GM23338 (cell line): Measurements from ENCODE around the gene S100PBP. TPM values are rescaled to one million over a fixed set of nuclear protein-coding genes. Genes with fewer than 3 reads are reported as not detected.

Experiments
- ATAC-seq: fragments of 200-7000 bp; cut with Tn5 transposase; 3 replicates; pipeline ENCODE4 v1.9.1; 2020
- DNase-seq: peaks from one replicate; pipeline ENCODE4 v3.0.0-alpha.2; 2015; ENCODE audit warnings: low spot score
- H2AFZ ChIP-seq: fragments of 200-600 bp; sonication (generic); 2 replicates; pipeline ENCODE4 v1.8.0; 2016; ENCODE audit warnings: antibody characterized with exemption, mild to moderate bottlenecking, moderate library complexity
- H3F3A ChIP-seq: fragments of 200-600 bp; sonication (generic); replicated peaks from 2 replicates; pipeline ENCODE4 v1.8.0; 2017; ENCODE audit warnings: antibody characterized with exemption, mixed run types, low read depth
- H3K27ac ChIP-seq: fragments of 200-600 bp; sonication (generic); 2 replicates; pipeline ENCODE4 v1.6.1; 2016; ENCODE audit warnings: low read depth
- H3K27me3 ChIP-seq: fragments of 200-600 bp; sonication (generic); 2 replicates; pipeline ENCODE4 v1.8.0; 2016; ENCODE audit warnings: mild to moderate bottlenecking, mixed run types, moderate library complexity; ENCODE audit not compliant: insufficient read depth
- H3K36me3 ChIP-seq: fragments of 200-600 bp; sonication (generic); 2 replicates; pipeline ENCODE4 v1.8.0; 2016; ENCODE audit warnings: mild to moderate bottlenecking; ENCODE audit not compliant: insufficient read depth
- H3K4me1 ChIP-seq: fragments of 200-600 bp; sonication (generic); 2 replicates; pipeline ENCODE4 v1.8.0; 2016; ENCODE audit warnings: mild to moderate bottlenecking, moderate library complexity; ENCODE audit not compliant: insufficient read depth
- H3K4me2 ChIP-seq: fragments of 200-600 bp; sonication (generic); 2 replicates; pipeline ENCODE4 v1.7.1; 2017; ENCODE audit warnings: mixed run types
- H3K4me3 ChIP-seq: fragments of 200-600 bp; sonication (generic); 2 replicates; pipeline ENCODE4 v1.6.1; 2016; ENCODE audit warnings: mixed run types
- H3K79me2 ChIP-seq: fragments of 200-600 bp; sonication (generic); replicated peaks from 2 replicates; pipeline ENCODE4 v1.8.0; 2017; ENCODE audit warnings: mild to moderate bottlenecking; ENCODE audit not compliant: insufficient read depth
- H3K9me2 ChIP-seq: fragments of 200-600 bp; sonication (generic); 2 replicates; pipeline ENCODE4 v1.8.0; 2017; ENCODE audit not compliant: insufficient read depth
- H4K20me1 ChIP-seq: fragments of 200-600 bp; sonication (generic); replicated peaks from 2 replicates; pipeline ENCODE4 v1.8.0; 2017; ENCODE audit warnings: mild to moderate bottlenecking; ENCODE audit not compliant: insufficient read depth
- H3K27ac Mint-ChIP-seq: 2 replicates; pipeline ENCODE4 v1.8.0; 2020; ENCODE audit warnings: inconsistent platforms, mild to moderate bottlenecking, moderate library complexity, mixed read lengths
- H3K27me3 Mint-ChIP-seq: 3 replicates; pipeline ENCODE4 v1.8.0; 2022; ENCODE audit warnings: low read depth, mild to moderate bottlenecking, moderate library complexity, mixed read lengths, inconsistent platforms; ENCODE audit not compliant: insufficient read depth, poor library complexity
- H3K36me3 Mint-ChIP-seq: 3 replicates; pipeline ENCODE4 v1.8.0; 2021; ENCODE audit warnings: low read depth, mild to moderate bottlenecking, inconsistent platforms, moderate library complexity, mixed read lengths
- H3K4me1 Mint-ChIP-seq: 3 replicates; pipeline ENCODE4 v1.8.0; 2020; ENCODE audit warnings: mild to moderate bottlenecking, inconsistent platforms, mixed read lengths
- H3K4me3 Mint-ChIP-seq: 3 replicates; pipeline ENCODE4 v1.8.0; 2021; ENCODE audit warnings: moderate library complexity, mild to moderate bottlenecking, inconsistent platforms, mixed read lengths
- H3K9me3 Mint-ChIP-seq: 3 replicates; pipeline ENCODE4 v1.8.0; 2020; ENCODE audit warnings: moderate library complexity, mild to moderate bottlenecking, inconsistent platforms, mixed read lengths
- CREB1 ChIP-seq: fragments of 250-450 bp; sonication (Bioruptor Pico); IDR thresholded peaks from 2 replicates; pipeline ENCODE4 v1.5.0; 2020; ENCODE audit warnings: low read depth, mild to moderate bottlenecking, moderate library complexity
- CTCF ChIP-seq, 2 experiments: fragments of 200-600 bp in 1 of 2; sonication (generic) in 1 of 2; conservative IDR thresholded peaks; 2 replicates each; pipeline versions ENCODE4 v1.5.1 to v1.6.1; 2016 to 2017; ENCODE audit warnings: antibody characterized with exemption in 2 of 2, low read depth in 2 of 2, mild to moderate bottlenecking in 2 of 2, moderate library complexity in 1 of 2
- ETS1 ChIP-seq: IDR thresholded peaks from 2 replicates; pipeline ENCODE4 v1.6.1; 2016; ENCODE audit warnings: antibody characterized with exemption
- EZH2 ChIP-seq: fragments of 200-600 bp; sonication (generic); IDR thresholded peaks from one replicate; pipeline ENCODE4 v1.8.0; 2017; ENCODE audit warnings: antibody characterized with exemption, mild to moderate bottlenecking, low read depth; ENCODE audit not compliant: unreplicated experiment
- EZH2phosphoT487 ChIP-seq: fragments of 200-600 bp; sonication (generic); IDR thresholded peaks from one replicate; pipeline ENCODE4 v1.8.1; 2018; ENCODE audit warnings: antibody characterized with exemption; ENCODE audit not compliant: unreplicated experiment
- JUNB ChIP-seq: IDR thresholded peaks from one replicate; pipeline ENCODE4 v1.6.1; 2016; ENCODE audit warnings: antibody characterized with exemption; ENCODE audit not compliant: unreplicated experiment
- NANOG ChIP-seq: IDR thresholded peaks from 2 replicates; pipeline ENCODE4 v1.6.1; 2016; ENCODE audit warnings: antibody characterized with exemption, borderline replicate concordance
- POLR2AphosphoS5 ChIP-seq: IDR thresholded peaks from 2 replicates; pipeline ENCODE4 v1.6.1; 2016; ENCODE audit warnings: antibody characterized with exemption, low read depth
- REST ChIP-seq: IDR thresholded peaks from one replicate; pipeline ENCODE4 v1.6.1; 2018; ENCODE audit warnings: antibody characterized with exemption; ENCODE audit not compliant: unreplicated experiment
- STAT1 ChIP-seq: IDR thresholded peaks from one replicate; pipeline ENCODE4 v1.6.1; 2016; ENCODE audit warnings: antibody characterized with exemption; ENCODE audit not compliant: unreplicated experiment
- ZNF114 ChIP-seq: fragments of 250-450 bp; sonication (Bioruptor Pico); IDR thresholded peaks from 2 replicates; pipeline ENCODE4 v1.5.0; 2020; ENCODE audit warnings: mild to moderate bottlenecking, moderate library complexity
- ZNF331 ChIP-seq: fragments of 250-450 bp; sonication (Bioruptor Pico); IDR thresholded peaks from 2 replicates; pipeline ENCODE4 v1.5.0; 2020; ENCODE audit warnings: low read depth, mild to moderate bottlenecking, moderate library complexity
- ZNF462 ChIP-seq: fragments of 250-450 bp; sonication (Bioruptor Pico); IDR thresholded peaks from 2 replicates; pipeline ENCODE4 v1.5.0; 2020; ENCODE audit warnings: mild to moderate bottlenecking, moderate library complexity
- polyA plus RNA-seq: library from polyadenylated mRNA; unstranded; fragments of >200 nt; fragmentation: Nextera tagmentation; extraction: Ambion mirVana; gene quantifications from 2 replicates; pipeline ENCODE4 v1.2.1, GENCODE V29; 2016
- total RNA-seq: library from RNA; depleted of rRNA; stranded (reverse); fragments of >200 nt; shearing (Covaris generic); gene quantifications from 2 replicates; pipeline ENCODE4 v1.2.3, GENCODE V29; 2014

S100PBP gene
- total and polyA plus RNA-seq, 2 experiments from 2014 or later = 30.6 to 65.2 TPM

GRCh38 chr1:32896451-32896850, 79.0 kb downstream of the S100PBP start:
- Histone ChIP-seq H3K36me3 (no peaks in the 10 kb centered on the region), H4K20me1 (no peaks in the 10 kb centered on the region; the same call in 1 of the 2 replicates), H3K9me2 (no peaks in the 10 kb centered on the region), H2AFZ (no peak overlapping the region), H3K4me2 (no peak overlapping the region), H3K27me3 (peaks cover 43% of the 10 kb centered on the region), H3K27ac (no peak overlapping the region), H3F3A (peaks cover 7% of the 10 kb centered on the region; the same call in 1 of the 2 replicates), H3K79me2 (no peaks in the 10 kb centered on the region), H3K4me1 (peaks cover 18% of the 10 kb centered on the region; the same call in 1 of the 2 replicates), H3K4me3 (no peak overlapping the region)
- Mint-ChIP-seq H3K4me1 (peaks cover 17% of the 10 kb centered on the region), H3K4me3 (no peak overlapping the region), H3K27ac (no peak overlapping the region), H3K27me3 (peaks cover 45% of the 10 kb centered on the region), H3K36me3 (peaks cover 8% of the 10 kb centered on the region; the same call in 1 of the 3 replicates), H3K9me3 (peaks cover 5% of the 10 kb centered on the region; the same call in 2 of the 3 replicates)
- DNase-seq = no peak
- no peak for TF ChIP-seq JUNB
- no peak for TF ChIP-seq POLR2AphosphoS5
- no peak for TF ChIP-seq ZNF331 (CRISPR knock-in tag)
- no peak for TF ChIP-seq ZNF462 (CRISPR knock-in tag)
- TF ChIP-seq ETS1 = no peak
- no peak for TF ChIP-seq NANOG
- TF ChIP-seq REST = no peak
- no peak for TF ChIP-seq EZH2phosphoT487
- TF ChIP-seq STAT1 = no peak
- TF ChIP-seq EZH2 = no peak
- no peak for TF ChIP-seq CREB1 (CRISPR knock-in tag)
- TF ChIP-seq CTCF (conservative IDR thresholded peaks at IDR 0.05; ENCODE audit: low read depth in 2 of 2) = no peak
- TF ChIP-seq ZNF114 = no peak
- ATAC-seq = no peak
